ENCODE results near the gene SPACA4.
"Not testable (repeated sequence)": the region's sequence is repeated elsewhere in the genome, so short reads cannot be mapped to it uniquely, and the experiment has no call there.

Gene SPACA4, protein sequence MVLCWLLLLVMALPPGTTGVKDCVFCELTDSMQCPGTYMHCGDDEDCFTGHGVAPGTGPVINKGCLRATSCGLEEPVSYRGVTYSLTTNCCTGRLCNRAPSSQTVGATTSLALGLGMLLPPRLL

DNA sequence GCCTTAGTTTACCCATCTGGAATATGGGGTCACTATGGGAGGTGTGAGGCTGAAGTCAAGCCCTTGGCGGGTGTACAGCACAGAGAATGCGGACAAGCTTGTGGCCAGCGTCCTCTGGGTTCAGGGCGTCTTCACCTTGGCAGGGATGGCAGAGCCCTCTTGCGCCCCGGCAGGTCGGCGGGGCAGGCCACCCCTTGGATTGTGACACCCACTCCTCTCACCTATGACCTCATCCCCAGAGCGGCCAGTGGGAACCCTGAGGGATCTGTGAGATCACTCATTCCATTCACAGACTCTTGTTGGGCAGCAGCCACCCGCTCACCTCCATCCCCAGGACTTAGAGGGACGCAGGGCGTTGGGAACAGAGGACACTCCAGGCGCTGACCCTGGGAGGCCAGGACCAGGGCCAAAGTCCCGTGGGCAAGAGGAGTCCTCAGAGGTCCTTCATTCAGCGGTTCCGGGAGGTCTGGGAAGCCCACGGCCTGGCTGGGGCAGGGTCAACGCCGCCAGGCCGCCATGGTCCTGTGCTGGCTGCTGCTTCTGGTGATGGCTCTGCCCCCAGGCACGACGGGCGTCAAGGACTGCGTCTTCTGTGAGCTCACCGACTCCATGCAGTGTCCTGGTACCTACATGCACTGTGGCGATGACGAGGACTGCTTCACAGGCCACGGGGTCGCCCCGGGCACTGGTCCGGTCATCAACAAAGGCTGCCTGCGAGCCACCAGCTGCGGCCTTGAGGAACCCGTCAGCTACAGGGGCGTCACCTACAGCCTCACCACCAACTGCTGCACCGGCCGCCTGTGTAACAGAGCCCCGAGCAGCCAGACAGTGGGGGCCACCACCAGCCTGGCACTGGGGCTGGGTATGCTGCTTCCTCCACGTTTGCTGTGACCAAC is at the start of gene SPACA4:
TSS of gene SPACA4 (plus strand) at position 280 of the 896 bp plus-strand sequence. CDS start at position 517, 237 bp downstream.
- DNase-seq, result no peak

DNA sequence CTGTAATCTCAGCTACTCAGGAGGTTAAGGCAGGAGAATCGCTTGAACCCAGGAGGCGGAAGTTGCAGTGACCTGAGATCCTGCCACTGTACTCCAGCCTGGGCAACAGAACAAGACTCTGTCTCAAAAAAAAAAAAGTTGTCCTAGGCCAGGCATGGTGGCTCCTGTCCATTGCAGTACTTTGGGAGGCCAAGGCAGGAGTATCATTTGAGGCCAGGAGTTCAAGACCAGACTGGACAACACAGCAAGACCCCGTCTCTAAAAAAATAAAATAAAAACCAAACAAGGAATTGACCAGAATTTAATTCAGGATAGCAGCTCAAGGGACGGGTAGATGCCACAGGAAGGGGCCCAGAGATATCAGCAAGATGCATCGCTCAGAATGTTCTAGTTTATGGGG is 49.7 kb upstream of the SPACA4 start:
- no peak for DNase-seq

DNA sequence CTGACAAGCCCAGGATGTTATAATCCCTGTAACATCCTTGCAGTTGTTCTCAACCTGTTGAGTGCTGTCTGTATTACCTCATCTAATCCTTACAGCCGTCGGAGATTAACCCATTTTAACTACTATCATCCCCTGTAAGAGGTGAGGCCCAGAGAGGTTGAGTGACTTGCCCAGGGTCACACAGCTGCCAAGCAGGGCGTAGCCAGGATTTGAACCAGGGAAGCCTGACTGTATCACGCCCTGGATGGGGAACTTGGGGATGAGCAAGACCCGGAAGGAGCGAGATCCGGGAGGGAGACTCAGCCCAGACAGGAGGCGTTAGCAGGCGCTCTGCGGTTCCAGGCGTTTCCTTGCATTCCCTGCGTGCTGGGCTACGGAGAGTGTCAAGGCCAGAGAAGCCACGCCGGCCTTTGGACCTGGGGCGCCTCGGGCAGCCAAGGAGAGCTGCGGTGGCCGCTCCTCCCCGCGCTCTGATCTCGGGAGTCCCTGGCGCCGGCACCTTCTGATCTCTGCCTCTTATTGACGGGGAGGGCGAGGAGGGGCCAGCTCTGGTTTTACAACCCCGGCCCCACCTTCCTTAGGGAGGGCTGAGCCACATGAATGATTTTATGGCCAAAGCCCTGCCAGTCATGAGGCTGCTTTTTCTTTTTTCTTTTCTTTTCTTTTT is 48.4 kb upstream of the SPACA4 start:
- no peak for DNase-seq

DNA sequence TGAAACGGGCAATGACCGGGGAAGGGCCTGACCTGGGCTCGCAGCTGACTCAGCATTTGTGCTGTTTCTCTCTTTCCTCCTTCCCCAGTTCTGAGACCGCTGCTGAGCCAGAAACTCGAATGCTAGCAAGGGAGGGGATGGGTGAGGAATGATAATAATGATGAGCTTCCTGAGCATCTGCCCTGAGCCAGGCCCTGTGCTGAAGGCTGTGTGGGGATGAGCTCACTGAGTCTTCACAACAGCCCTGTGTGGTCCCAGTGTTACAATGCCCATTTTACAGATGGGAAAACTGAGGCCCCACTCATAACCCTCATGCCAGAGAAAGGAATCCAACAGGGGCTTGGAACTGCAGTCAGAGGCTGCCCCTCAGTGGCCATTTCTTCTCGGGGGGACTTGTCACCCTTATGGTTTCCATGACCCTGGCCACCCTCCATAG is 46.4 kb upstream of the SPACA4 start:
- no peak for DNase-seq

DNA sequence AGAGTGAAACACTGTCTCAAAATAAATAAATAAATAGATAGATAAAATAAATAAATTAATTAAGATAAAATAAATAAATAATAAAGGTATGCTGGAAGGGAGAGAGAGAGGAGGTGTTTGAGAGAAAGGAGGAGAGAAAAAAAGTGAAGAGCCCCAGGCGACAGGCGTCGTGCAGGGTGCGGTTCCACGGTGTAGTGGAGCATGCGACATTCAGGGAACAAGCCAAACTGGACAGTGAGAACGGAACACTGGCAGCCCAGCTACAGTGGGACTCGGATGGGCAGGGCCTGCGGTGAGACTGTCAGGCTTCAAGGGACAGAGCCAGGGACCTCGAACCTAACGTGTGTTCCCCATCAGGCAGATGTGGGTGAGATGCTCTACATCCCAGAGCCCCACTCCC is 45.1 kb upstream of the SPACA4 start:
- no peak for DNase-seq

DNA sequence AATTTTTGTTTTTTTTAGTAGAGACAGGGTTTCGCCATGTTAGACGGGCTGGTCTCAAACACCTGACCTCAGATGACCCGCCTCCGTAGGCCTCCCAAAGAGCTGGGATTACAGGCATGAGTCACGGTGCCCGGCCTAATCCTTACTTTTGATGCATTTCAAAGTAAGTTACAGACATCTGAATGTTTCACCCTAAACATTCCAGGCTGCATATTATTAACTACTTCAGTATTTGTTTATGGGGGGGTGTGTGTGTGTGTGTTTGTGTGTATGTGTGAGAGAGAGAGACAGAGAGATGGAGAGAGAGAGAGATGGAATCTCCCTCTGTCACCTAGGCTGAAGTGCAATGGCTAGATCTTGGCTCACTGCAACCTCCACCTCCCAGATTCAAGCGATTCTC is 41.5 kb upstream of the SPACA4 start:
- no peak for DNase-seq

DNA sequence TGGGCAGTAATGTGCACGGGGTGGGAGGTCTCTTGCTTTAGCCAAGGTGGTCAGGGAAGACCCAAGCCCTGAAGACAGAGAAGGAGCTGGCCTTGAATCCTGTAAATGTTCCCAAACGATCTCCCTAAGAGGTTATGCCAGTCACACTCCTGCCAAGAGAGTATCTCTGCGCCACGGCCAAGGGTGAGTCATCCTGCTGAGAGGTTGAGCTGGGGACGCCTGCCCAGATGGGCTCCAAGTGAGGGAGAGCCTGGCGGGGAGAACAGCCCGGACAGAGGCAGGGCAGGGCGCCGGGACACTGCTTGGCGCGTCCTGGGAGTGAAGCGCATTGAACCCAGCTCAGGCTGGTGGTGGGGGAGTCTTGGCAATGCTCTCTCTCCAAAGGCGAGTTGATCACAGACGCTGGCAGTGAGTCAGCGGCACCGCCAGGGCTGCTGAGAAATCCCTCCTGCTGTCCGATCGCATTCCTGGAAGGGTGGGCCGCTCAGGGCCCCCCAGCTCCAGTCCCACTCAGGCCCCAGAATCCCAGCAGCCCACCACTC is 38.1 kb upstream of the SPACA4 start:
- no peak for DNase-seq

DNA sequence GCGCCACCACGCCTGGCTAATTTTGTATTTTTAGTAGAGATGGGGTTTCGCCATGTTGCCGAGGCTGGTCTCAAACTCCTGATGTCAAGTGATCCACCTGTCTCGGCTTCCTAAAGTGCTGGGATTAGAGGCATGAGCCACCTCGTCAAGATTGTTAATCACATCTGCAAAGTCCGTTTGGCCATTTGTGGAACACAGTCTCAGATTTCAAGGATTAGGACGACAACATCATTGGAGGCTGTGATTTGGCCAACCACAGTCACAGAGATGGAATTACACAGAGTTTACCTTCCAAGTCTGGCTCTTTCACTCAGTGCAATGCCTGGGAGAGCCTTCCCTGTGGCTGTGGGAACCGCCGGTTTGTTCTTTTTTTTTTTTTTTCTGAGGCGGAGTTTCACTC is 36.7 kb upstream of the SPACA4 start:
- no peak for DNase-seq

DNA sequence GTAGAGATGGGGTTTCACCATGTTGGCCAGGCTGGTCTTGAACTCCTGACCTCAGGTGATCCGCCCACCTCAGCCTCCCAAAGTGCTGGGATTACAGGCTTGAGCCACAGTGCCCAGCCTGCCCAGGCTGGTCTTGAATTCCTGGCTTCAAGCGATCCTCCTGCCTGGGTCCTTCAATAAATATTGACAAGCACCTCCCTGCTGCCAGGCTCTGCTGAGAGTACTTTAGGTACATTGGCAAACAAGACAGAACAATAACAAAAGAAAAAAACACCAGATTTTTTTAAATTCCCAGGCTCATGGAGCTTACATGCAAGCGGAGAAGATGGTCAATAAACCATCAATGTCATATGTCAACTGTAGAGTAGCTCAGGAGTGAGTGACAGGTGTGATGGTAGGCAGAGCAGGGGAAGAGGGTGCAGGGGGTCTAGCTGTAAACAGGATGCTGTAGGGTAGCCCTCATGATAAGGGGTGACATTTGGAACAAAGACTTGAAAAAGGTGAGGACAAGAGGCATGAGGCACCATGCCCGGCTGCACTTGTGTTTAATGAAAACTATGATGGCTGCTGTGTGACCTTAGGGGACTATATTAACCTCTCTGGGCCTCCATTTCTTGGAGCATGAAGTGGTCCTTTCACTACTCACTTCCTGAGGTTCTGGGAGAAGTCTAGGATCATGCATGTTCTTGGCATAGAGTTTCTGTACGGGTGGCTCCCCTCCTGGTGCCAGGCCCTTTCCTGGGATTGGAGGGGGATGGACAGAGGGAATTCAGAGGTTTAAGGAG is 35.0 kb upstream of the SPACA4 start:
- DNase-seq, result no peak

DNA sequence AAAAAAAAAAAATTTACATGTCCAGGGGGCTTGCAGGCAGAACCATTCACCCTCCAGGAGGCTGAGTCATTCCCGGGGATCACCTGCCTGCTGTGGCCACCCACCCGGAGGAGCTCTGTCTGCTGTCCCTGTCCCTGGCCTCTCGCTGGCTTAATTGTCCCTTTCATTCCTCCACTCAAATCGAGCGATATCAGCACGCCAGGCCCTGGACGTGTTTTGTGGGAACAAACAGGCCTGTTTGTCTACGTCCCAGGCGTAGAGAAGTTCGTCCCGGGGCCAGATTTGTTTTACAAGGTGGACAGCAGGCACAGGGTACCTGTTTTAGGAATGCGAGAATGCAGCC is 33.4 kb upstream of the SPACA4 start:
- no peak for DNase-seq

DNA sequence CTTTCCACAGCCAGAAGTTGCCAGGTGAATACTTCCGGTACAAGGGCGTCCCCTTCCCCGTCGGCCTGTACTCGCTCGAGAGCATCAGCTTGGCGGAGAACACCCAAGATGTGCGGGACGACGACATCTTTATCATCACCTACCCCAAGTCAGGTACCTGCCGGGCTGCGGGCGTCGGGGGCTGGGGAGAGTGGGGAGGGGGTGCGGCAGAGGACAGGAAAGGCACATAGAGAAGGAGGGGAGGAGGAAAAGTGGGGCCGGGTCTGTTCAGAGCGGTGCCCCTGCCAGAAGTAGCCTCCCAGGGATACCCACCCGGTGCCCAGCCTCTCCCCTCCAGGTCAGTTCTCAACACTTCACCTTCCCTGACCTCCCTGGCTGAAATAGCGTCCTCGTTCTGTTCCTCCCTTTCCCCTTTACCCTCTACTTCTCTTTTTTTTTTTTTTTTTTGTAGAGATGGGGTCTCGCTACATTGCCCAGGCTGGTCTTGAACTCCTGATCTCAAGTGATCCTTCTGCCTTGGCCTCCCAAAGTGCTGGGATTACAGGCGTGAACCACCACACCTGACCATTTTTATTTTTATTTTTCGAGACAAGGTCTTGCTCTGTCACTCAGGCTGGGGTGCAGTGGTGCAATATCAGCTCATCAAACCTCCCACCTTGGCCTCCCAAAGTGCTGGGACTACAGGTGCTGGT is 30.5 kb upstream of the SPACA4 start:
- no peak for DNase-seq

DNA sequence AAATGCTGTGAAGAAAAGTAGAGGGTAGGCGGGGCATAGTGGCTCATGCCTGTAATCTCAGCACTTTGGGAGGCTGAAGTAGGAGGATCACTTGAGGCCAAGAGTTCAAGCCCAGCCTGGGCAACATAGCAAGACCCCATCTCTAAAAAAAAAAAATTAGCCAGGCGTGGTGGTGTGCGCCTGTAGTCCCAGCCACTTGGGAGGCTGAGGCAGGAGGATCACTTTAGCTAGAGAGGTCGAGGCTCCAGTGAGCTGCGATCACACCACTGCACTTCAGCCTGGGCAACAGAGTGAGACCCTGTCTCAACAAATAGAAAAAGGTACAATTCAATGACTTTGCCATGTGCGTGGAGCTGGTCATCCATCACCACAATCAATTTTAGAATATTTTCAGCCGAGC is 28.6 kb upstream of the SPACA4 start:
- DNase-seq, result not testable (repeated sequence)

DNA sequence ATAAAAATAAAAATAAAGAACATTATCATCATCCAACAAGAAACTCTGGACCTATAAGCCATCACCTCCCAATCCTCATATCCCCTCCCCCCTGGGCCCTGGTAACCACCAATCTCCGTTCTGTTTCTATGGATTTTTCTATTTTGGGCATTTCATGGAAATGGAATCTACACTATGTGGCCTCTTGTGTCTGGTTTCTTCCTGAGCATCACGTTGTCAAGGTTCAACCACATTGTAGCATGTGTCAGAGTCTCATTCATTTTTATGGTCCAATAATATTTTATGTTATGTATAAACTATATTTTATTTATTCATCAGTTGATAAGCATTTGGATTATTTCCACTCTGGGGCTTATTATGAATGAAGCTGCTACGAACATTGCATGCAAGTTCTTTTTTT is 27.7 kb upstream of the SPACA4 start:
- DNase-seq, result no peak

DNA sequence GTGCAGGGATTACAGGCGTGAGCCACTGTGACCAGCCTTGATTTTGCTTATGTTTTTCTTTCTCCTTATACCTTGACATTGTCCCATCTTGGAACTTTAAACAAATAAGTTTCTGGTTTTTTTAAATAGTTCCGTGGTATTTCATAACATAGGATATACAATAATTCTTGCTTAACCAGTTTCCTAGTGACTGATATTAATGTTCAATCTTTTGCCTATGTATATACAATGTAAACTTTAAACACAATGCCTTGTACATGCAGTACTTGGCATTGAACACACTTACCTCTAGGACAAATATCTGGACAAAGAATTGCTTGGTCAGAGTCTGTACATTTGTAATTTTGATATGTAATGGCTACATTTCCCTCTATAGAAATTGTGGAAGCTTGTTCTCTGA is 24.4 kb upstream of the SPACA4 start:
- DNase-seq, result no peak

DNA sequence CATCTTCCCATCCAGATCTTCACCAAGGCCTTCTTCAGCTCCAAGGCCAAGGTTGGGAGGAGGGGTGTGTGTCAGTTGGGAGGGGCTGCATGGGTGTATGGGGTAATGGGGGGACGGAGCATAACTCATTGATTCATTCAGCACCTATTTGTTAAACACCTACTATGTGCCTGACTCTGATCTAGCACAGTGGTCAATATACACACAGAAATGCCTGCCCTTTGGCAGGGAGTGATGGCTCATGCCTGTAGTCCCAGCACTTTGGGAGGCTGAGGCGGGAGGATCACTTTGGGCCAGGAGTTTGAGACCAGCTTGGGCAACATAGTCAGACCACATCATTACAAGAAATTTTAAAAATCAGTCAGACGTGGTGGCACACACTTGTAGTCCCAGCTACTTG is 19.2 kb upstream of the SPACA4 start:
- DNase-seq, result no peak

DNA sequence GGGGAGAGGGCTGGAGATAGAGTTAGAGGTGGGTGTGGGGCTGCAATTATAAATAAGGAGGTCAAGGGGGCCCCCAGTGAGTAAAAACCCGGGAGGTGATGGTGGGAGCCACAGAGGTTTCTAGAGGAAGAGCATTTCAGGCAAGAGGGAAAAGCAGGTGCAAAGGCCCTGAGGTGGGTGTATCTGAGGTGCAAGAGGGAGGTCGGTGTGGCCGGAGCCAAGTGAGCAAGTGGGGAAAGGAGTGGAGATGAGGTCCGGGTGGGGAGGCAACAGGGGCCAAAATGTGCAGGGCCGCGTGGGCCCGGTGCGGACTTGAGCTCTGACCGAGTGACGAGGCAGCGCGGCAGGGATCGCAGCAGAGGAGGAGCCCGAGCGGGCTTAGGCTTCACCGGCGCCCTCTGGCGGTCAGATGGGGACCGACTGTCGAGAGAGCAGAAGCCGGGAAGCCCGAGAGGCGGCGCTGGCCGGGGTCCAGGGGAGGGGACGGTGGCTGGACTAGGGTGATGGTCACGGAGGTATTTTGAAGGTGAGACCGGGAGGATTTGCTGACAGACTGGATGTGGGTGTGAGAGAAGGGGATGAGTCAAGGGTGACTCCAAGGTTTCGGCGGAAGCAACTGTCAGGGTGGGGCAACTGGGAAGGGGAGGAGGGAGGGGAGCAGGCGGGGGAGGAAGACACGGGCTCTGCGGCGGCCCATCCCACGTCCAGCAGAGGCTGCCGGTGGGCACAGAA is 17.7 kb upstream of the SPACA4 start:
- no peak for DNase-seq

DNA sequence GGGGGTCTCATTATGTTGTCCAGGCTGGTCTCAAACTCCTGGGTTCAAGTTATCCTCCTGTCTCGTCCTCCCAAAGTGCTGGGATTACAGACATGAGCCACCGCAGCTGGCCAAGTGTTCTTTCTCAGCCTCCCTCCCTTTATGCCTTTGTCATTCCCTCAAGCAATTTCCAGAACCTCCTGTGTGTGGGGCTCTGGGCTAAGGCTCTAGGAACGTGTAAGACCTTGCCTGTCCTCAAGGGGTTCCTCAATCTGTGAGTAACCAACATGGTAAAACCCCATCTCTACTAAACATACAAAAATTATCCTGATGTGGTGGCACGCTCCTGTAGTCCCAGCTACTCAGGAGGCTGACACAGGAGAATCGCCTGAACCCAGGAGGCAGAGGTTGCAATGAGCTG is 15.5 kb upstream of the SPACA4 start:
- DNase-seq, result no peak

DNA sequence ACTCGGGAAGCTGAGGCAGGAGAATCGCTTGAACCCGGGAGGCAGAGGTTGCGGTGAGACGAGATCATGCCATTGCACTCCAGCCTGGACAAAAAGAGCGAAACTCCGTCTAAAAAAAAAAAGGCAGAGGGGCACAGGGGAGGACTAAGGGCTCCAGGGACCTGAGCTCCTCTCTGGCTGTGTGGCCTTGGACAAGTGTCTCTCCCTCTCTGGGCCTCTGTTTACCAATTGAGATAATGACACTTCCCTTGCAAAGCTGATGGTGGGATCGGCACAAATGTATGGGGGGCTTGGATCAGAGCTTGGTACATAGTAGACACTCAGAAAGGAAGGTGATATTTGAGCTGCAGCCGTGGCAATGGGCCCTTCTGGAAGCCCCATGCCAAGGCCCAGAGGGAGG is 11.4 kb upstream of the SPACA4 start:
- no peak for DNase-seq

DNA sequence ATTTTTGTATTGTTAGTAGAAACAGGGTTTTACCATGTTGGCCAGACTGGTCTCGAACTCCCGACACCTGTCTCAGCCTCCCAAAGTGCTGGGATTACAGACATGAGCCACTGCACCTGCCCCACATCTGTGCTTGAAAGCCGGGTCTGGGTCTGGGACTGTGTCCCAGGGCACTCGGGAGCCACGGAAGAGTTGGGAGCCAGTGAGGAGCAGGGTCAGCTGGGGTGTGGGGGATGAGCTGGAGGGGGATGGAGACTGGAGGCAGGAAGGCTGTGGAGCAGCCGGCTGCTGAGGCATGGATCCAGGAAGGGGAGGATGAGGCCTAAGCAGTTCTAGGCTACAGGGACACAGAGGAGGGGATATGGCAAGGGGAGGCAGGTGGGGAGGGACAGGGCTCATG is 10.7 kb upstream of the SPACA4 start:
- no peak for DNase-seq

DNA sequence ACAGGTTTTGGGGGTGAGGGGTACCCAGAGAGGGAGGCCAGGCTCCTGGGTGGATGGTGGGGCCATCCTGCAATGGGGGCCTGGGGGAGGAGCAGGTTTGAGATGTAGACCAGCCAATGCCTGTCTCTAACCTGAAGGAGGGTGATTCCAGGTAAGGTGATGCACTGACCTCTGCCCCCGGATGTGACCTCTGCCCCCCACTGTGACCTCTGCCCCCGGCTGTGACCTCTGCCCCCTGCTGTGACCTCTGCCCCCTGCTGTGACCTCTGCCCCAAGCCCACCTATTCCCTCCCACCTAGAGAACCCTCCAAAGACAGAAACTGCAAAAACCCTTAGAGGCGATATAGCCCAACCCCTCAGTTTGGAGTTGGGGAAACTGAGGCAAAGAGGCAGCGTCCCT is 10.3 kb upstream of the SPACA4 start:
- DNase-seq, result no peak

DNA sequence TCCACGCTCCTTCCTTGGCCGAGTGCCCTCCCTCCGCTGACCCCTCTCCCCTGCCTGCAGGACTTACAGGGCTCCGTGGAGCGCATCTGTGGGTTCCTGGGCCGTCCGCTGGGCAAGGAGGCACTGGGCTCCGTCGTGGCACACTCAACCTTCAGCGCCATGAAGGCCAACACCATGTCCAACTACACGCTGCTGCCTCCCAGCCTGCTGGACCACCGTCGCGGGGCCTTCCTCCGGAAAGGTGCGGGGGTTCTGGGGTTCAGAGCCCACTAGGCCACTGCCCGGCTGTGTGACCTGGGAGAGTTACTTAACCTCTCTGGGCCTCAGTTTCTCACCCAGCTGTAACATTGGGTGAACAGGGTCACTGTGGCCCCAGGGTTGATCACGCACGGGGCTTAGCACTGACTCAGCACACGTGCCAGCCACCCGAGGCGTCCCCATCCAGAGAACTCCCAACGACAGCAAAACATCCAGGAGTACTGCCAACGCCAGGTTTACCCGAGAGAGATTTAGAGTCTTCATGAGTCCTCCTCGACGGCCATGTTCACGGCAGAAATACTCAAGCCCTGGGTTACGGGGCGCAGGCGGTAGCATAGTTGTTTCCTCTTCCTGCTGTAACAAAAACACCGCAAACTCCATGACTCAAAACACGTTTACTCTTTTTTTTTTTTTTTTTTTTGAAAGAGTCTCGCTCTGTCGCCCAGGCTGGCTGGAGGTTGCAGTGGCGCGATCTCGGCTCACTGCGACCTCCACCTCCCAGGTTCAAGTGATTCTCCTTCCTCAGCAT is 9.7 kb upstream of the SPACA4 start:
- DNase-seq, result no peak
